Tibial artery (tissue), 4 donors: ENCODE results near the gene ACSF2.

Experiments
- DNase-seq, 2 donors: peaks; one replicate each; pipeline ENCODE4 v3.0.0-alpha.2; 2019
- H3K27ac ChIP-seq, 2 donors: fragments of 200-600 bp; sonication (generic) in 1 of 2; 1 replicate in 1 of 2; 2 replicates in 1 of 2; pipeline ENCODE4 v1.5.1; 2018 to 2019; ENCODE audit warnings: mild to moderate bottlenecking in 1 of 2
- H3K27me3 ChIP-seq, 2 donors: fragments of 200-600 bp; sonication (generic) in 1 of 2; one replicate each; pipeline versions ENCODE4 v1.5.1 to v1.6.0; 2016 to 2019
- H3K36me3 ChIP-seq, 3 donors: fragments of 200-600 bp; sonication (generic) in 2 of 3; one replicate each; pipeline ENCODE4 v1.5.1; 2016 to 2019; ENCODE audit warnings: mild to moderate bottlenecking in 2 of 3
- H3K4me1 ChIP-seq, 4 donors: fragments of 200-600 bp; sonication (generic) in 2 of 4; 1 replicate in 3 of 4; 2 replicates in 1 of 4; pipeline ENCODE4 v1.5.1; 2016 to 2019
- H3K4me3 ChIP-seq, 2 donors: fragments of 200-600 bp; sonication (generic) in 1 of 2; 1 replicate in 1 of 2; 2 replicates in 1 of 2; pipeline ENCODE4 v1.5.1; 2018 to 2019; ENCODE audit warnings: mild to moderate bottlenecking in 2 of 2
- H3K9me3 ChIP-seq, 3 donors: fragments of 200-600 bp; sonication (generic) in 1 of 3; one replicate each; pipeline ENCODE4 v1.5.1; 2016 to 2019
- intact Hi-C: fragments of 100-400 bp; cut with DNase I; formaldehyde crosslinking; loops from one replicate; pipeline ENCODE4 v1.15.0; 2023; ENCODE audit warnings: low total_unique reads
- TF ChIP-seq, protein P1 (sequence below), 2 experiments: fragments of 200-600 bp in 1 of 2; fragments of 450-650 bp in 1 of 2; IDR thresholded peaks; one replicate each; pipeline ENCODE4 v1.5.1; 2017 to 2019; ENCODE audit warnings: antibody characterized with exemption in 2 of 2, mild to moderate bottlenecking in 1 of 2, moderate library complexity in 1 of 2

The ACSF2 gene

DNA sequence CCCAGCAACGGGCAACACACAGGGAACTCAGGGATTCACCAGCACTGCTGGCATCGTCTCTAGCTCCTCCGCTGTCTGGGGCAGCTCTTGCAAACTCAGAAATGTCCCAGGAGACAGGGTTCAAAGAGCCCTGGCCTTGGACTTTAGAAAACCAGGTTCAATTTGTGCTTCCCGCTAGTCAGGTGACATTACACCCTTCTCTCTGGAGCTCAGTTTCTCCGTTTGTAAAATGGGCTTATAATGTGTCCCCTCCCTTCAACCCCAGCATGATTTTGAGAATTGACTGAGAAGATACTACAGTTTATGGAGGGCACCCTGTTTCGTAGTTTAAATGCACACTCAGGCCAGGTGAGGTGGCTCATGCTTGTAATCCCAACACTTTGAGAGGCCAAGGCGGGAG lies 80.3 kb downstream of the ACSF2 start:
- no peaks in the 10 kb centered on the region for H3K9me3 ChIP-seq
- H3K36me3 ChIP-seq, result no peaks in the 10 kb centered on the region
- intact Hi-C loops, result no loop called here
- H3K27me3 ChIP-seq, result peaks cover 0 to 2% of the 10 kb centered on the region in 2 donors
- no peak overlapping the region for H3K4me3 ChIP-seq
- no peak overlapping the region for H3K27ac ChIP-seq
- DNase-seq, result no peak
- TF ChIP-seq, protein P1, sequence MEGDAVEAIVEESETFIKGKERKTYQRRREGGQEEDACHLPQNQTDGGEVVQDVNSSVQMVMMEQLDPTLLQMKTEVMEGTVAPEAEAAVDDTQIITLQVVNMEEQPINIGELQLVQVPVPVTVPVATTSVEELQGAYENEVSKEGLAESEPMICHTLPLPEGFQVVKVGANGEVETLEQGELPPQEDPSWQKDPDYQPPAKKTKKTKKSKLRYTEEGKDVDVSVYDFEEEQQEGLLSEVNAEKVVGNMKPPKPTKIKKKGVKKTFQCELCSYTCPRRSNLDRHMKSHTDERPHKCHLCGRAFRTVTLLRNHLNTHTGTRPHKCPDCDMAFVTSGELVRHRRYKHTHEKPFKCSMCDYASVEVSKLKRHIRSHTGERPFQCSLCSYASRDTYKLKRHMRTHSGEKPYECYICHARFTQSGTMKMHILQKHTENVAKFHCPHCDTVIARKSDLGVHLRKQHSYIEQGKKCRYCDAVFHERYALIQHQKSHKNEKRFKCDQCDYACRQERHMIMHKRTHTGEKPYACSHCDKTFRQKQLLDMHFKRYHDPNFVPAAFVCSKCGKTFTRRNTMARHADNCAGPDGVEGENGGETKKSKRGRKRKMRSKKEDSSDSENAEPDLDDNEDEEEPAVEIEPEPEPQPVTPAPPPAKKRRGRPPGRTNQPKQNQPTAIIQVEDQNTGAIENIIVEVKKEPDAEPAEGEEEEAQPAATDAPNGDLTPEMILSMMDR (IDR thresholded peaks at IDR 0.05), result no peak
- peaks cover 0 to 18% (median 9%) of the 10 kb centered on the region in 4 donors for H3K4me1 ChIP-seq

DNA sequence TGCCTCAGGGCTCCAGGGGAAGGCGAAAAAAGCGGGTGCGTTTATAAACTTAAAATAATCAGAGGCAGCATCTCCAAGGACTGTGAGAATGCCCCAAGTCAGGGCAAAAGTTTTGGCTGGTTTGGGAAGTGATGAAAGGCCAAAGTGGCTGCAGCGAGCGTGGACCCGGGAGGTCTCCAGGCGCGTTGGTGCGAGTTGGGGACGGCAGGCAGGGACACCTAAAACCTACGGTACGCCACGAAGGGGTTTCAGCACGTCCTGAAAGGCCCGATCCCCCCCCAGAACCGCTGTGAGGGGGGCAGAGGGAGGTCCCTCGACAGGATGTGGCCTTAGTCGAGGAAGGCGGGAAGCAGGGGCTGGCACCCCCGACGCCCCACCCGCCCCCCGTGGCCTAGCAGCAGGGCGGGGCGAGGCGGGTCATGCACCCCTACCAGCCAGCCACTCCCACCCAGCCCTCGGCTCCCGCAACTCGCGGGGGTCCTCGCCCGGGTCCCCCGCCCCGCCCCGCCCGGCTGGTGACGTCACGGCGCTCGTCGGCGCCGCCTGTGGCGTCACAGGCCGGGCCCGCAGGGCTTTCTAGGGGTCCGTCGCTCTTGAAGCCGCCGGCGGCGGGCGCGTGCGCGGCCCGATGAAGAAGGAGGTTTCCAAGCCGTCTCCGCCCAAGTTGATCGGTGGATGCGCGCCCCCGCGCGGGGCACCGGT lies 82.0 kb downstream of the ACSF2 start, which contains the start of gene MYCBPAP:
Gene MYCBPAP (plus strand): TSS at position 569 of the 702 bp plus-strand sequence. CDS start 236 bp downstream, outside the sequence.
- peak within 1 kb of the TSS; percentile 66 to 79 for H3K27ac ChIP-seq
- TF ChIP-seq, protein P1 (IDR thresholded peaks at IDR 0.05), result no peak
- H3K4me3 ChIP-seq, result peak within 1 kb of the TSS; percentile 60 to 84
- H3K4me1 ChIP-seq, result peaks cover 0 to 18% (median 9%) of the 10 kb centered on the region in 4 donors
- DNase-seq, result peak; percentile 83 to 90
- no peaks in the 10 kb centered on the region for H3K9me3 ChIP-seq
- H3K27me3 ChIP-seq, result peaks cover 0 to 2% of the 10 kb centered on the region in 2 donors
- intact Hi-C loops, result no loop called here
- H3K36me3 ChIP-seq, result no peaks in the 10 kb centered on the region

- intact Hi-C loops, result no loop called here
- DNase-seq, result no peak
- peaks cover 0 to 18% (median 9%) of the 10 kb centered on the region in 4 donors for H3K4me1 ChIP-seq
- H3K36me3 ChIP-seq, result no peaks in the 10 kb centered on the region
- H3K27me3 ChIP-seq, result peaks cover 0 to 2% of the 10 kb centered on the region in 2 donors
- no peaks in the 10 kb centered on the region for H3K9me3 ChIP-seq
- TF ChIP-seq, protein P1 (IDR thresholded peaks at IDR 0.05), result no peak
- peak overlapping the region; percentile 66 to 79 for H3K27ac ChIP-seq
- peak overlapping the region; percentile 60 to 84 for H3K4me3 ChIP-seq
Observed at GRCh38 chr17:50508573-50509460, 82.8 kb downstream of the ACSF2 start.

GRCh38 chr17:50511058-50511457 lies 85.0 kb downstream of the ACSF2 start:
- Histone ChIP-seq H3K27ac (no peak overlapping the region), H3K4me3 (no peak overlapping the region), H3K9me3 (no peaks in the 10 kb centered on the region), H3K27me3 (no peaks in the 10 kb centered on the region), H3K4me1 (peaks cover 0 to 23% (median 9%) of the 10 kb centered on the region in 4 donors), H3K36me3 (no peaks in the 10 kb centered on the region)
- TF ChIP-seq, protein P1 (IDR thresholded peaks at IDR 0.05), result no peak
- no peak for DNase-seq
- intact Hi-C loops, result no loop called here

GRCh38 chr17:50513495-50513894 lies 87.5 kb downstream of the ACSF2 start:
- DNase-seq, result no peak

More at GRCh38 chr17:50513495-50513894, 87.5 kb downstream of the ACSF2 start:
- H3K27ac ChIP-seq, result no peak overlapping the region
- H3K4me3 ChIP-seq, result no peak overlapping the region
- peaks cover 0 to 13% (median 4%) of the 10 kb centered on the region in 4 donors for H3K4me1 ChIP-seq
- intact Hi-C loops, result no loop called here
- no peaks in the 10 kb centered on the region for H3K36me3 ChIP-seq
- TF ChIP-seq, protein P1 (IDR thresholded peaks at IDR 0.05), result no peak
- H3K27me3 ChIP-seq, result no peaks in the 10 kb centered on the region
- H3K9me3 ChIP-seq, result no peaks in the 10 kb centered on the region
